ENCODE data around the gene ANKRD33B. TPM values are rescaled to one million over a fixed set of nuclear protein-coding genes. Genes with fewer than 3 reads are reported as not detected.

ANKRD33B gene
- total RNA-seq, 1 experiment from 2014 or later, result 6.9 TPM

- Histone ChIP-seq H3K27me3 (ENCODE audit: insufficient read depth, low read length) (no peaks in the 10 kb centered on the region), H2BK12ac (ENCODE audit: insufficient read length, low read depth, low read length) (no peak overlapping the region), H3K14ac (ENCODE audit: insufficient read depth, low read length) (no peak overlapping the region), H3K23ac (ENCODE audit: insufficient read length, low read depth, low read length) (no peak overlapping the region), H3K79me1 (ENCODE audit: insufficient read depth, low read depth, low read length, poor library complexity, severe bottlenecking) (no peaks in the 10 kb centered on the region), H3T11ph (ENCODE audit: low read length) (no peak overlapping the region), H2BK5ac (ENCODE audit: insufficient read length, low read length) (no peak overlapping the region), H3K27ac (ENCODE audit: insufficient read length, low read depth, low read length) (no peak overlapping the region), H2BK15ac (ENCODE audit: low read depth, low read length) (no peak overlapping the region), H3K79me2 (ENCODE audit: insufficient read depth, low read length) (peaks cover 7% of the 10 kb centered on the region; the same call in 1 of the 2 replicates), H3K18ac (ENCODE audit: insufficient read length, low read depth, low read length) (no peak overlapping the region), H3K4me2 (ENCODE audit: insufficient read depth, insufficient read length, low read length) (no peak overlapping the region), H3K23me2 (ENCODE audit: insufficient read length, low read depth, low read length, poor library complexity, severe bottlenecking) (peaks cover 5% of the 10 kb centered on the region), H2BK20ac (ENCODE audit: low read depth, low read length, poor library complexity, severe bottlenecking) (no peak overlapping the region), H3K4me1 (ENCODE audit: insufficient read depth, low read length) (peaks cover 5% of the 10 kb centered on the region; the same call in 1 of the 2 replicates), H4K91ac (ENCODE audit: insufficient read length, low read depth, low read length) (no peak overlapping the region), H4K20me1 (ENCODE audit: control insufficient read depth, insufficient read depth, insufficient read length) (no peaks in the 10 kb centered on the region), H3K9me3 (ENCODE audit: control insufficient read depth, low read depth, low read length) (no peaks in the 10 kb centered on the region), H3K56ac (ENCODE audit: insufficient read length, low read depth, low read length) (no peak overlapping the region), H4K8ac (replicated peaks; ENCODE audit: insufficient read length, low read depth, low read length) (no peak overlapping the region), H2AFZ (ENCODE audit: low read length) (no peak overlapping the region), H2AK5ac (ENCODE audit: insufficient read length, low read length) (no peak overlapping the region), H2BK120ac (ENCODE audit: low read depth, low read length, poor library complexity, severe bottlenecking) (no peak overlapping the region), H3K4ac (ENCODE audit: low read depth, low read length) (no peak overlapping the region), H4K5ac (ENCODE audit: insufficient read length, low read depth, low read length) (no peak overlapping the region), H3K9ac (ENCODE audit: extremely low read depth, insufficient read length, low read length) (peak overlapping the region; percentile 7)
- H3K4me1 Mint-ChIP-seq, result peaks cover 23 to 28% of the 10 kb centered on the region in 2 experiments
- H3K36me3 Mint-ChIP-seq (ENCODE audit: insufficient read depth in 1 of 3, low read depth in 3 of 3), result peaks cover 2 to 5% (median 5%) of the 10 kb centered on the region in 3 experiments; a peak in 4 of 7 replicates
- no peak overlapping the region for H3K4me3 Mint-ChIP-seq
- peaks cover 3 to 5% of the 10 kb centered on the region in 2 experiments; a peak in 3 of 5 replicates for H3K9me3 Mint-ChIP-seq
- DNase-seq, result peak; percentile 10
- H3K27ac Mint-ChIP-seq, result no peak overlapping the region; a peak in 1 of 7 replicates
- no CpG with 5 or more reads among the region's 7 CpGs for WGBS (ENCODE audit: extremely low coverage, insufficient read length, low lambda C conversion rate)
- no peak for TF ChIP-seq CTCF (conservative IDR thresholded peaks at IDR 0.05)
- H3K27me3 Mint-ChIP-seq (ENCODE audit: low read depth), result peaks cover 7% of the 10 kb centered on the region
Observed at GRCh38 chr5:10642367-10642766, 78.5 kb downstream of the ANKRD33B start.
